HG02981 (cell line): ENCODE measurements around the gene MOB4.
"Not testable (repeated sequence)": the region's sequence is repeated elsewhere in the genome, so short reads cannot be mapped to it uniquely, and the experiment has no call there.

Source experiments
- ATAC-seq: cut with Tn5 transposase; IDR thresholded peaks from one replicate; pipeline ENCODE4 v1.9.1; 2021; ENCODE audit warnings: mild to moderate bottlenecking, moderate library complexity; ENCODE audit not compliant: unreplicated experiment

MOB4 gene

GRCh38 chr2:197587255-197587654 lies 71.4 kb downstream of the MOB4 start:
- ATAC-seq, result not testable (repeated sequence)

GRCh38 chr2:197591339-197592072 lies 75.6 kb downstream of the MOB4 start:
- no peak for ATAC-seq

GRCh38 chr2:197596766-197597165 lies 80.9 kb downstream of the MOB4 start:
- no peak for ATAC-seq

GRCh38 chr2:197597166-197597565 lies 81.3 kb downstream of the MOB4 start:
- ATAC-seq, result no peak

GRCh38 chr2:197598450-197598849 lies 82.6 kb downstream of the MOB4 start:
- ATAC-seq, result no peak

DNA sequence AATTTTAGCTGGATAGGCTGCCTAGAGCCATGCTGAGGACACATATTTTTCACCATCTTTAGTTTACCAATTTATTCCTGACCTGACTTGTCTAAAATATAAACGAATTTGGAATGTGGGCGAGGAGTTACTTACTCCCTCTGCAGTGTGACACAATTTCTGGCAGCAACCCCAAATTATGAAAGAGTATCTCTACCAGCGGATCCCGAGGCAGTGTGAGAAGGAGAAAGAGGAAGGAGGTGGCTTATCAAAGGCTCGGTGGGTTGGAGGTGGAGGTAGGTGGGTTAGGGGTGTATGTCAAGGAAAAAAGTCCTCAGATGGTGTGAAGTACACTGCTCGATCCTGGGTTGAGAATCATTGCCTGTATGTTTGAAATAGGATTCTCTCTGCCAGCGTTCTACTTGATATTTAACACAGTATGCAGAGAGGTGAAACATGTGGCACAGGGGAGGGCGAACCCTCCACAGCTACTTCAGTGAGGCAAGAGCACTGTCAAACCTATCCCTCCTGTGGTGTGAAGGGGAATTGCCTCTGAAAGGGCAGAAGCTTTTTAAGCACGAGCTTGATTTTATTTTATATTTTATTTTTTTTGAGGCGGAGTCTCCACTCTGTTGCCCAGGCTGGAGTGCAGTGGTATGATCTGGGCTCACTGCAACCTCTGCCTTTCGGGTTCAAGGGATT lies 83.6 kb downstream of the MOB4 start:
- peak; percentile 76 for ATAC-seq

- no peak for ATAC-seq
Measured at GRCh38 chr2:197600306-197600705, 84.4 kb downstream of the MOB4 start.

DNA sequence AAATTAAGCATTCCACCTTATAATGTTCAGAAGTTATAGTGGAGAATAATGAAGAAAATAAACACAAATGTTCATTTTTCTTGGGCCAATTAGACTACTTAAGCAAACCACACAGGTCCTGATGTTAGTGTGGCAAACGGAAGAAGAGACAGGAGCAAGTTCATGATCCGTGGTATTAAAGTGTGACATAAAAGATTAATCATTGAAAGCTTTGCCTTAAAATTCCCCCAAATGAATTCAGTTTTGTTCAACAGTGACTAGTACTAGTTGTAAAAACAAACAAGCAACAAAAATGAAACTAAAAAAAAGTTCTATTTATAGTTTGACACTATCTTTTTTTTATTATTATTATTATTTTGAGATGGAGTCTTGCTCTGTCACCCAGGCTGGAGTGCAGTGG lies 85.9 kb downstream of the MOB4 start:
- no peak for ATAC-seq
